ENCODE data around the gene SLC38A2.

SLC38A2 gene

GRCh38 chr12:46373301-46374296 lies 1.0 kb upstream of the SLC38A2 start:
- DNase-seq = peak; percentile 52

- peak; percentile 62 for DNase-seq
Observed at GRCh38 chr12:46371718-46372543, 642 bp downstream of the SLC38A2 start.

GRCh38 chr12:46370792-46371717 lies 1.5 kb downstream of the SLC38A2 start:
- DNase-seq = peak; percentile 87

- DNase-seq = no peak
Observed at GRCh38 chr12:46370380-46370734, 2.2 kb downstream of the SLC38A2 start.

- DNase-seq = no peak
Observed at GRCh38 chr12:46369474-46370379, 2.8 kb downstream of the SLC38A2 start.

GRCh38 chr12:46369095-46369473 lies 3.5 kb downstream of the SLC38A2 start:
- DNase-seq = no peak

- DNase-seq = no peak
Observed at GRCh38 chr12:46368684-46369083, 3.9 kb downstream of the SLC38A2 start.

- no peak for DNase-seq
Observed at GRCh38 chr12:46368138-46368537, 4.4 kb downstream of the SLC38A2 start.

- no peak for DNase-seq
Observed at GRCh38 chr12:46367351-46368029, 5.1 kb downstream of the SLC38A2 start.

- DNase-seq = no peak
Observed at GRCh38 chr12:46366771-46367170, 5.8 kb downstream of the SLC38A2 start.

GRCh38 chr12:46365951-46366379 lies 6.6 kb downstream of the SLC38A2 start:
- no peak for DNase-seq

GRCh38 chr12:46364777-46365580 lies 7.6 kb downstream of the SLC38A2 start:
- DNase-seq = peak; percentile 60

- no peak for DNase-seq
Observed at GRCh38 chr12:46364300-46364696, 8.3 kb downstream of the SLC38A2 start.

- no peak for DNase-seq
Observed at GRCh38 chr12:46363582-46364299, 8.8 kb downstream of the SLC38A2 start.

- DNase-seq = no peak
Observed at GRCh38 chr12:46362895-46363581, 9.5 kb downstream of the SLC38A2 start.

GRCh38 chr12:46361667-46362034 lies 10.9 kb downstream of the SLC38A2 start:
- no peak for DNase-seq

GRCh38 chr12:46360908-46361666 lies 11.5 kb downstream of the SLC38A2 start:
- no peak for DNase-seq

GRCh38 chr12:46360370-46360769 lies 12.2 kb downstream of the SLC38A2 start:
- no peak for DNase-seq

Measured in hematopoietic multipotent progenitor cell treated with erythropoietin and hydrocortisone succinate and interleukin-3 and kit ligand, for 8 days (in vitro differentiated cells).